ENCODE data around the gene TRHDE.

The TRHDE gene

GRCh38 chr12:72273851-72274351 lies 1.7 kb downstream of the TRHDE start:
- DNase-seq = peak; percentile 30

GRCh38 chr12:72274931-72275330 lies 2.8 kb downstream of the TRHDE start:
- no peak for DNase-seq

- DNase-seq = no peak
These were observed 3.4 kb downstream of the TRHDE start for GRCh38 chr12:72275526-72275925.

GRCh38 chr12:72276181-72276805 lies 4.1 kb downstream of the TRHDE start:
- DNase-seq = no peak

GRCh38 chr12:72277415-72277814 lies 5.2 kb downstream of the TRHDE start:
- no peak for DNase-seq

GRCh38 chr12:72278894-72279293 lies 6.7 kb downstream of the TRHDE start:
- DNase-seq = no peak

GRCh38 chr12:72281126-72281525 lies 9.0 kb downstream of the TRHDE start:
- no peak for DNase-seq

- DNase-seq = peak; percentile 11
These were observed 10.6 kb downstream of the TRHDE start for GRCh38 chr12:72282721-72283120.

GRCh38 chr12:72285861-72286260 lies 13.7 kb downstream of the TRHDE start:
- DNase-seq = no peak

GRCh38 chr12:72286526-72286925 lies 14.4 kb downstream of the TRHDE start:
- DNase-seq = no peak

- no peak for DNase-seq
These were observed 16.3 kb downstream of the TRHDE start for GRCh38 chr12:72288436-72288835.

- no peak for DNase-seq
These were observed 16.7 kb downstream of the TRHDE start for GRCh38 chr12:72288911-72289310.

GRCh38 chr12:72289633-72290032 lies 17.5 kb downstream of the TRHDE start:
- no peak for DNase-seq

- no peak for DNase-seq
These were observed 19.0 kb downstream of the TRHDE start for GRCh38 chr12:72291175-72291574.

GRCh38 chr12:72293701-72294100 lies 21.5 kb downstream of the TRHDE start:
- no peak for DNase-seq

- DNase-seq = no peak
These were observed 22.9 kb downstream of the TRHDE start for GRCh38 chr12:72295101-72295500.

- DNase-seq = no peak
These were observed 23.6 kb downstream of the TRHDE start for GRCh38 chr12:72295744-72296143.

- no peak for DNase-seq
These were observed 24.2 kb downstream of the TRHDE start for GRCh38 chr12:72296389-72296788.

GRCh38 chr12:72297666-72298065 lies 25.5 kb downstream of the TRHDE start:
- DNase-seq = no peak

- no peak for DNase-seq
These were observed 28.6 kb downstream of the TRHDE start for GRCh38 chr12:72300728-72301127.

GRCh38 chr12:72304751-72305150 lies 32.6 kb downstream of the TRHDE start:
- DNase-seq = no peak

GRCh38 chr12:72307229-72307628 lies 35.1 kb downstream of the TRHDE start:
- no peak for DNase-seq

GRCh38 chr12:72311946-72312345 lies 39.8 kb downstream of the TRHDE start:
- DNase-seq = no peak

GRCh38 chr12:72313806-72314205 lies 41.6 kb downstream of the TRHDE start:
- no peak for DNase-seq

- DNase-seq = no peak
These were observed 43.7 kb downstream of the TRHDE start for GRCh38 chr12:72315858-72316257.

Data from NCI-H510A treated with DMSO at 0.1 percent for 48 hours (cell line).